GM18505 (cell line): ENCODE data around the gene PNPLA6.

Experiments used
- ATAC-seq: cut with Tn5 transposase; IDR thresholded peaks from one replicate; pipeline ENCODE4 v1.9.1; 2021; ENCODE audit not compliant: unreplicated experiment
- POLR2A ChIP-seq: IDR thresholded peaks from 4 replicates; pipeline ENCODE4 v1.6.1; 2011; ENCODE audit warnings: borderline replicate concordance; ENCODE audit not compliant: insufficient read depth, insufficient read length; ENCODE audit errors: extremely low read depth

The PNPLA6 gene

DNA sequence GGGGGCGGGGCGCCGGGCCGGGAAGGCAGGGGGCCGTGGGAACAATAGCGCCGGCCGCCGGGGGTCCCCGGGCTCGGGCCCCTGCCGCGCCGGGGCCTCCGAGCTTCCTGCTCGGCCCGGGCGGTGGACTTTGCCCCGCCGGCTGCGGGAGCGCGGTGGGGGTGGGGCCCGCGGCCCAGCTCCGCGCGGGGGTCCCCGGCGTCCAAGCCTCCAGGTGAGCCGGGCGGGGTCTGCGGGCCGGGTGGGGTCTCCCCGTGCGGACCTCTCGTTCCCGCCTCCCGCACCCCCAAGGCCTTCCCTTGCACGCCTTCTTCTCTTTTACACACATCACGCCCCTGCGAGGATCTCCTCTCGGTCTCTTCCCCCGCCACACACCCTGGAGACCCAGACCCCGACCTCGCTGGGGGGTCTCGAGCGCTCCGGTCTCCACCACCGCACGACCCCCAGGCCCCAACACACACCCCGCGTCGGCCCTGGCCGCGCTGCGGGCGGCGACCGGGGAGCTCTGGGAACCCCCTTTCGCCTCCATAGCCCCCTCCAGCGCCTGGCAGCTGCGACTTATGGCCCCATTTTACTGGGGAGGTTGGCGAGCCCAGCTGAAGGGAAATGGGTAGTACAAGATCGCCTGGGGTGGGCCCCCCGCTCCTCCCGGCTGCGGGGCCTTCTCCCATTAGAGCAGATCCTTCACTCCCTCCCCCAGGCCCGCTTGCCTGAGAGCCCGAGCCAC lies 60.9 kb downstream of the PNPLA6 start:
- no peak for TF ChIP-seq POLR2A
- no peak for ATAC-seq

GRCh38 chr19:7597689-7598088 lies 62.2 kb downstream of the PNPLA6 start:
- no peak for TF ChIP-seq POLR2A
- ATAC-seq = no peak

DNA sequence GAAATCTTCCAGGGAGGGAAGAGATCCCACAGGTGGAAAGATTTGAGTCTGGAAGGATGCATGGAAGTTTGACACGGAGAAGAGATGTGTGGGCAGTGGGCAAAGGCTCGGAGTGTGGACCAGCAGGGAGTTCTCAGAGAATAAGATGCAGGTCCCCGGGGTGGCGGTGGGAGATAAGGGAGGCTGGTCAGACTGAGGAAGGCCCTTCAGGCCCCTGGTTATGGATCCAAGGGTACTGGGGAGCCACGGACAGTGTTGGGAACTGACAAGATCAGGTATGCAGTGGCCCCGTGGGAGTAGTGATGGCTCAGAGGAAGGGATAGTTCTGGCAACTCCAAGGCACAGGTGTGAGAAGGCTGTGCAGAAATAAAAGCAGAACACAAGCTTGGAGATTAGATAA lies 62.7 kb downstream of the PNPLA6 start:
- no peak for ATAC-seq
- TF ChIP-seq POLR2A = no peak

DNA sequence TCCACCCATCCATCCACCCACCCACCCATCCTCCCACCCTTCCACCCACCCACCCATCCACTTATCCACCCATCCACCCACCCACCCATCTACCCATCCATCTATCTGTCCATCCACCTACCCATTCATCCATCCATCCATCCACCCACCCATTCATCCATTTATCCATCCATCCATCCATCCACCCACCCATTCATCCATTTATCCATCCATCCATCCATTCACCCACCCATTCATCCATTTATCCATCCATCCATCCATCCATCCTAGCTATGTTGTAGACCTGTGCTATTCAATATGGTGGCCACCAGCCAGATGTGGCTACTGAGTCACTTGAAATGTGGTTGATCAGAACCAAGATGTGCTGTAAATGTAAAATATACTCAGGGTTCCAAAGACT lies 65.2 kb downstream of the PNPLA6 start:
- no peak for ATAC-seq
- TF ChIP-seq POLR2A = no peak

DNA sequence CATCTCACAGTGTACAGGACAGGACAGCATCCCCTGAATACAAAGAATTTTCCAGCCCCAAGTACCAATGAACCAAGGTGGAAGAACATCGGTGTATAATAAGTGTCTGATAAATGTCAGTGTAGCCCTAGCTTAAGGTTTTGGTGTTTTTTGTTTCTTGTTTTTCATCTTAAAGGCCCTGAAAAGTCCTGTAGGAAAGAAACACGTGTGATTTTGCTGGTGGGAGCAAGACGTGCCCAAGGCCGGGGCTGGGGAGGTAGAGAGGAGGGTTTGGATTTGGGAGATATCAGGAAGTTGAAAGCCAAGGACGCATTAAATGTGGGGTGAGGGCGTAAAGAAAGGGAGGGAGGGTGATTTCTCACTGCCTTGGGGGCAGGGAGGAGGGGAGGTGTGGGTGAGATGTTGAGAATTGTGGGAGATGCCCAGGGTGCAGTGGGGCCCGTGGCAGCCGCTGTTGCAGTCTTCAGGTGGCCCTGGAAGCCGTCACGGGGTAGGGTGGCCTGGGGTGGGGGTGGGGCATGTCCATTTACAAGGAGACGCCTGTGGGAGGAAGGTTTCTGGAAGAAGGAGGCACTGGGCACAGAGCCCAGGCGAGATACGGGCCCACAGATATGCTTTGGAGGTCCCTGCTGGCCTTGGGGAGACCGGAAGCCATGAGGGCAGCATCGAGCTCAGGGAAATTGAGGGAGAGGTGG lies 66.9 kb downstream of the PNPLA6 start:
- no peak for ATAC-seq

DNA sequence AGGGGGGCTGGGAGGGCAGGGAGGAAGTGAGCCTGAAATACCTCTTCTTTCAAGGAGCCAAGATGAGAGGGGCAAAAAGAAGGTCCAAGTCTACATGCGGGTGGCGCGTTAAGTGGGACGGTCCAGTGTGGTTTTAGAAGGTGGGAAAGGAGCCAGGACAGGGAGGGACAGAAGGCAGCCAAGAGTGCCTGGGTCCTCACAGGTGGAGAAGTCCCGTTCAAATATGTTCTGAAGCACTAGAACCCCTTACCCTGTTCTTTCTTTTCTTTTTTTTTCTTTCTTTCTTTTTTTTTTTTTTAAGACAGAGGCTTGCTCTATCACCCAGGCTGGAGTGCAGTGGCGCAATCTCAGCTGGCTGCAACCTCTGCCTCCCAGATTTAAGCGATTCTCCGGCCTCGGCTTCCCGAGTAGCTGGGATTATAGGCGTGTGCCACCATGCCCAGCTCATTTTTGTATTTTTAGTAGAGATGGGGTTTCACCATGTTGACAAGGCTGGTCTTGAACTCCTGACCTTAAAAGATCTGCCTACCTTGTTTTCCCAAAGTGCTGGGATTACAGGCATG lies 67.5 kb downstream of the PNPLA6 start:
- ATAC-seq = no peak
- no peak for TF ChIP-seq POLR2A

More for the DNA sequence above, 66.9 kb downstream of the PNPLA6 start:
- TF ChIP-seq POLR2A = no peak

DNA sequence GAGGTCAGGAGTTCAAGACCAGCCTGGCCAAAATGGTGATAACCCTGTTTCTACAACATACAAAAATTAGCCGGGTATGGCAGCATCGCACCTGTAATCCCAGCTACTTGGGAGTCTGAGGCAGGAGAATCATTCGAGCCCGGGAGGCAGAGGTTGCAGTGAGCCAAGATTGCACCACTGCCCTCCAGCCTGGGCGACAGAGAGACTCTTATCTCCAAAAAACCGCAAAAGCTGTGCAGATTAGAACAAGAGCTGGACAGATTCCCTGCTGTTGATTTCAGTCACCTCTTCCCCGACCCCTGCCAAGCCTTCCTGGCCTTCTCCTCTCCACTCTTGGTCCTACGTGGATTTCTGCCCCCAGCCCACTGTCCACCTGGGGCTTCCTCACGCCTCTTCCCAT lies 68.4 kb downstream of the PNPLA6 start:
- no peak for ATAC-seq
- TF ChIP-seq POLR2A = no peak

DNA sequence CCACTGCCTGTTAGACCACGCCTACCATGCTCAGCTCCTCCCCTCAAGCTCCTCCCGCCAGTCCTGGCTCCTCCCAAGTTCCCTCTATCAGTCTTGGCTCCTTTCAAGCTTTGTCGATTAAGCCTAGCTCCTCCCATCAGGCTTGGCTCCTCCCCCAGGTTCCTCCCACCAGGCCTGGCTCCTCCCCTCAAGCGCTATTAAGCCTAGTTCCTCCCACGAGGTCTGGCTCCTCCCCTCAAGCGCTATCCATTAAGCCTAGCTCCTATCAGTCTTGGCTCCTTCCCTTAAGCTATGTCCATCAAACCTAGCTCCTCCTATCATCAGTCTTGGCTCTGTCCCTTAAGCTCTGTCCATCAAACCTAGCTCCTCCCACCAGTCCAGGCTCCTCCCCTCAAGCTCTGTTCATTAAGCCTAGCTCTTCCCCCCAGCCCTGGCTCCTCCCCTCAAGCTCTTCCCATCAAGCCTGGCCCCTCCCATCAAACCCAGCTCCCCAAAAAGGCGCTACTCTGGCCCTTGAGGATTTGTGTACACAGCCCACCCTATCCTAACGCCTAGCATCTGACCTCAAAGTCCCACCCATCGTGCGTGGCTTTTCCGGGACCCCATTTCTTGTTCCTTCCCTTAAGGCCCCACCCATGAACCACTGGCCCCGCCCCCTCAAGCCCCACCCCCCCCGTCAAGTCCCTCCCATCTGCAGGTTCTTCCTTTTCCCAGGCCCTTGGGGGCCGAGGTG lies 70.1 kb downstream of the PNPLA6 start:
- TF ChIP-seq POLR2A = no peak
- ATAC-seq = no peak

- ATAC-seq = no peak
- no peak for TF ChIP-seq POLR2A
These were observed 70.8 kb downstream of the PNPLA6 start for GRCh38 chr19:7606289-7606688.

DNA sequence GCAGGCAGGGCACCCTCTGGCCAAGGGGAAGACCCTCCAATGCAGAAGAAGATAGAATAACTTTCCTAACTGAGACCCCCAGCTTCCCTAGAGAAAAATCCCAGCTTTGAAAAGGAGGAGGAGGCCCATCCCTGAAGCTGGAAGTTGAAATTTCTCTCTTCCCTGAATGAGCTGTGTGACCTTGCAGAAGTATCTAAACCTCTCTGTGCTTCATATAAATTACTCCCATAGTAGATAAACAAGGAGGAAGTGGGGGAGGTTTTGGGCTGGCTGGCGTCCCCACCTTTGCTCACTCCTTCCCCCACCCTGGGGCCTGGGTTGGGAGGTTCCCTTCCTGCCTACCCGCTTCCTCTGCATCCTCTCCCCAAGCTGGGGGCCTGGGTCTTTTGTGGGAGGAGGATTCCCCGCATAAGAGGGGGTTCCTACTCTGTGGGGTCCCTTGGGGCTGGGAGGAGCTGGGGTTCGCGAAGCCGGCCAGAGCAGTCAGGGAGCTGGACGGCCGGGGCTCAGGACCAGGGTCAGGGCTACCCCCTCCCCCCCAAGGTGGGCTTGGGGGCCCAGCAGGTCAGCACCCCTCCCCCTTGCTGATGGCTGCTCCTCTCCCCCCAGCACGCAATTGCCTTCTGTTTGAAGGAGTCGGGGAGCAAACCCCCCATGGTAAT lies 71.8 kb downstream of the PNPLA6 start:
- ATAC-seq = no peak
- no peak for TF ChIP-seq POLR2A

- no peak for TF ChIP-seq POLR2A
- no peak for ATAC-seq
These were observed 72.5 kb downstream of the PNPLA6 start for GRCh38 chr19:7607874-7608560.

GRCh38 chr19:7610491-7611240 lies 75.1 kb downstream of the PNPLA6 start:
- no peak for ATAC-seq
- TF ChIP-seq POLR2A = no peak
